IMR-90 (cell line): Measurements from ENCODE around the gene LIMCH1. TPM values are rescaled to one million over a fixed set of nuclear protein-coding genes. Genes with fewer than 3 reads are reported as not detected.
A peak's percentile ranks its signal among the peaks of the same experiment; 100 is the strongest.

Experiments used
- ATAC-seq: fragments of 200-7000 bp; cut with Tn5 transposase; 2 replicates; pipeline ENCODE4 v1.9.1; 2020; ENCODE audit warnings: low read depth, mild to moderate bottlenecking, moderate library complexity
- BruUV-seq: library from RNA; stranded (reverse); fragments of 400-500 nt; replicated peaks from 2 replicates; lab custom pipeline; 2021; lab: Mats Ljungman, UMichigan
- CTCF ChIA-PET: fragments of 300-600 bp; formaldehyde crosslinking; extraction: SDS; loops from one replicate; lab custom pipeline; 2021; ENCODE audit warnings: antibody characterized with exemption; lab: Yijun Ruan, JAX
- POLR2A ChIA-PET: fragments of 300-600 bp; sonication (Branson Sonifier 250); formaldehyde crosslinking; loops from one replicate; lab custom pipeline; 2022; ENCODE audit warnings: antibody characterized with exemption; ENCODE audit not compliant: unreplicated experiment; lab: Charles Lee
- DNase-seq: peaks from one replicate; pipeline ENCODE4 v3.0.0; 2013
- H2AFZ ChIP-seq: replicated peaks from 2 replicates; pipeline ENCODE3; 2013; ENCODE audit warnings: low read length, mild to moderate bottlenecking; ENCODE audit not compliant: poor library complexity
- H2AK5ac ChIP-seq: 2 replicates; pipeline ENCODE4 v1.6.1; 2013; ENCODE audit warnings: low read depth, low read length, inconsistent platforms
- H2AK9ac ChIP-seq: replicated peaks from 2 replicates; pipeline ENCODE3; 2013; ENCODE audit warnings: mild to moderate bottlenecking, low read depth, low read length, moderate library complexity; ENCODE audit not compliant: poor library complexity
- H2BK120ac ChIP-seq: 2 replicates; pipeline ENCODE4 v1.6.1; 2013; ENCODE audit warnings: low read depth, low read length, inconsistent platforms
- H2BK15ac ChIP-seq: 3 replicates; pipeline ENCODE4 v1.6.1; 2013; ENCODE audit warnings: low read depth, low read length, inconsistent platforms
- H2BK20ac ChIP-seq: 2 replicates; pipeline ENCODE4 v1.6.1; 2013; ENCODE audit warnings: low read depth, mild to moderate bottlenecking, inconsistent platforms, low read length, moderate library complexity
- H2BK5ac ChIP-seq: 2 replicates; pipeline ENCODE4 v1.6.1; 2013; ENCODE audit warnings: mild to moderate bottlenecking, low read depth, low read length, inconsistent platforms; ENCODE audit not compliant: poor library complexity, severe bottlenecking
- H3K14ac ChIP-seq: replicated peaks from 2 replicates; pipeline ENCODE4 v1.6.1; 2013; ENCODE audit warnings: low read depth, low read length, inconsistent platforms
- H3K18ac ChIP-seq: 2 replicates; pipeline ENCODE4 v1.6.1; 2013; ENCODE audit warnings: low read depth, low read length, control low read depth
- H3K23ac ChIP-seq: 2 replicates; pipeline ENCODE4 v1.6.1; 2013; ENCODE audit warnings: low read depth, low read length, inconsistent platforms
- H3K27ac ChIP-seq: 2 replicates; pipeline ENCODE4 v1.5.1; 2013; ENCODE audit warnings: mild to moderate bottlenecking, control low read depth, low read length; ENCODE audit not compliant: insufficient read depth
- H3K27me3 ChIP-seq: 2 replicates; pipeline ENCODE4 v1.6.1; 2013; ENCODE audit warnings: low read length; ENCODE audit not compliant: control insufficient read depth, insufficient read depth
- H3K36me3 ChIP-seq: 2 replicates; pipeline ENCODE4 v1.6.1; 2013; ENCODE audit warnings: low read length, mixed read lengths; ENCODE audit not compliant: control insufficient read depth, insufficient read depth
- H3K4ac ChIP-seq: 2 replicates; pipeline ENCODE4 v1.6.1; 2013; ENCODE audit warnings: low read depth, low read length, inconsistent platforms
- H3K4me1 ChIP-seq: 2 replicates; pipeline ENCODE4 v1.6.1; 2013; ENCODE audit warnings: low read length, mixed read lengths; ENCODE audit not compliant: control insufficient read depth, insufficient read depth
- H3K4me2 ChIP-seq: 2 replicates; pipeline ENCODE4 v1.6.1; 2013; ENCODE audit warnings: low read depth, mild to moderate bottlenecking, control low read depth, low read length, moderate library complexity
- H3K4me3 ChIP-seq: 2 replicates; pipeline ENCODE4 v1.5.1; 2013; ENCODE audit warnings: low read depth, mild to moderate bottlenecking, control low read depth, low read length, moderate library complexity; ENCODE audit not compliant: insufficient read depth
- H3K56ac ChIP-seq: 2 replicates; pipeline ENCODE4 v1.6.1; 2013; ENCODE audit warnings: low read length, inconsistent platforms; ENCODE audit not compliant: insufficient read depth; ENCODE audit errors: extremely low read depth
- H3K79me1 ChIP-seq, 2 experiments: 2 replicates each; pipeline ENCODE4 v1.6.1; 2013; ENCODE audit warnings: low read length in 2 of 2, inconsistent platforms in 1 of 2, low read depth in 1 of 2
- H3K9ac ChIP-seq: 2 replicates; pipeline ENCODE4 v1.6.1; 2013; ENCODE audit warnings: low read depth, low read length, control low read depth
- H3K9me1 ChIP-seq: 2 replicates; pipeline ENCODE4 v1.6.1; 2013; ENCODE audit warnings: low read length, inconsistent platforms; ENCODE audit not compliant: insufficient read depth
- H3K9me3 ChIP-seq: 2 replicates; pipeline ENCODE4 v1.6.1; 2013; ENCODE audit warnings: low read length; ENCODE audit not compliant: control insufficient read depth, insufficient read depth
- H4K20me1 ChIP-seq: 2 replicates; pipeline ENCODE4 v1.6.1; 2013; ENCODE audit warnings: low read length, inconsistent platforms; ENCODE audit not compliant: insufficient read depth
- H4K5ac ChIP-seq: 2 replicates; pipeline ENCODE4 v1.6.1; 2013; ENCODE audit warnings: mild to moderate bottlenecking, low read depth, low read length, control low read depth
- H4K8ac ChIP-seq, 2 experiments: 2 replicates each; pipeline ENCODE4 v1.6.1; 2013; ENCODE audit warnings: low read depth in 2 of 2, low read length in 2 of 2, control low read depth in 1 of 2, inconsistent platforms in 1 of 2
- H4K91ac ChIP-seq: 2 replicates; pipeline ENCODE4 v1.6.1; 2013; ENCODE audit warnings: low read depth, low read length, inconsistent platforms; ENCODE audit not compliant: insufficient read depth
- BHLHE40 ChIP-seq: fragments of 150-350 bp; IDR thresholded peaks from 2 replicates; pipeline ENCODE4 v1.6.1; 2016; ENCODE audit warnings: mild to moderate bottlenecking, low read depth, low read length
- WGBS, 2 experiments: methylation state at CpG; one replicate each; pipeline versions ENCODE4 v1.1.5 to v1.1.7; 2013; ENCODE audit warnings: missing lambda C conversion rate in 2 of 2; ENCODE audit not compliant: insufficient read length in 1 of 2; ENCODE audit errors: extremely low coverage in 2 of 2; 5-methylcytosine and 5-hydroxymethylcytosine counted together
- dilution Hi-C: fragments of 300-500 bp; cut with HindIII; formaldehyde crosslinking; loops from one replicate; pipeline ENCODE4 v1.14.3; 2018; ENCODE audit warnings: low sequenced_read_pairs; ENCODE audit not compliant: unreplicated experiment
- in situ Hi-C: fragments of 300-500 bp; cut with MboI; formaldehyde crosslinking; loops from 3 replicates; pipeline ENCODE4 v1.14.3; 2019; ENCODE audit warnings: low sequenced_read_pairs, inconsistent platforms, mixed read lengths
- intact Hi-C: fragments of 100-400 bp; cut with micrococcal nuclease; formaldehyde crosslinking; loops from 2 replicates; pipeline ENCODE4 v1.10.0; 2022
- polyA plus RNA-seq, 3 experiments: library from polyadenylated mRNA; depleted of rRNA; stranded (reverse); fragments of >200 nt; gene quantifications; 2 replicates each; pipeline ENCODE4 v1.2.3, GENCODE V29; 2012; ENCODE audit warnings: low replicate concordance in 1 of 3
- total RNA-seq: library from RNA; depleted of rRNA; stranded (reverse); fragments of >200 nt; gene quantifications from 2 replicates; pipeline ENCODE4 v1.2.3, GENCODE V29; 2012
- TF ChIP-seq, protein P1 (sequence below): conservative IDR thresholded peaks from 2 replicates; pipeline ENCODE4 v1.5.1; 2012; ENCODE audit warnings: mild to moderate bottlenecking, low read depth, low read length, improper control_type of control experiment

The LIMCH1 gene
- total and polyA plus RNA-seq, 2 of the 4 experiments (the other 2 are of a cell fraction): 0.89 to 2.9 TPM

DNA sequence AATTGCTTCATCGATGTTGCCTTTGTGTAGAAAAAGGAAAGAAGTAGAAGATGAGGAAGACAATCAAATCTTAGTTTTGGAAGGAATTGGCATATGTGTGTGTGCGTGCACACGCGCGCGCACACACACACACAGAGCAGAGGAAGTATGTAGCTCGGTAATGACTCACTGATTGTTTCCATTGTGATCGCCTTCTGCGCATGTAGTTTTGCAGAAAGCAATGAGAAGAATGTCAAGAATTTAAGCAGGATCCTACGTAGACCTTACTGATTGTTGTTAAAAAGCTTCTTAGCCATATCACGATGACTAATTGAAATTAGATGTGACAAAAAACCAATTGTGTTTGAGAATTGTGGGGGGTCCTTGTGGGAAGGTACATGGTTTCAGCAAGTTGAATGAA, 12.8 kb upstream of the LIMCH1 start:
- no peak overlapping the region for H3K4me3 ChIP-seq
- no TSS peak for BruUV-seq
- no peaks in the 10 kb centered on the region for H3K27me3 ChIP-seq
- H2BK20ac ChIP-seq: no peak overlapping the region
- H2BK5ac ChIP-seq: peak overlapping the region; percentile 58
- H3K36me3 ChIP-seq: no peaks in the 10 kb centered on the region
- no peak overlapping the region for H4K8ac ChIP-seq
- no peak overlapping the region for H4K5ac ChIP-seq
- H3K4me1 ChIP-seq: no peaks in the 10 kb centered on the region
- H3K14ac ChIP-seq: no peak overlapping the region
- 0 out of 2 replicates have a peak, but pooled peaks have one; percentile 13 for TF ChIP-seq BHLHE40
- TF ChIP-seq, protein P1, sequence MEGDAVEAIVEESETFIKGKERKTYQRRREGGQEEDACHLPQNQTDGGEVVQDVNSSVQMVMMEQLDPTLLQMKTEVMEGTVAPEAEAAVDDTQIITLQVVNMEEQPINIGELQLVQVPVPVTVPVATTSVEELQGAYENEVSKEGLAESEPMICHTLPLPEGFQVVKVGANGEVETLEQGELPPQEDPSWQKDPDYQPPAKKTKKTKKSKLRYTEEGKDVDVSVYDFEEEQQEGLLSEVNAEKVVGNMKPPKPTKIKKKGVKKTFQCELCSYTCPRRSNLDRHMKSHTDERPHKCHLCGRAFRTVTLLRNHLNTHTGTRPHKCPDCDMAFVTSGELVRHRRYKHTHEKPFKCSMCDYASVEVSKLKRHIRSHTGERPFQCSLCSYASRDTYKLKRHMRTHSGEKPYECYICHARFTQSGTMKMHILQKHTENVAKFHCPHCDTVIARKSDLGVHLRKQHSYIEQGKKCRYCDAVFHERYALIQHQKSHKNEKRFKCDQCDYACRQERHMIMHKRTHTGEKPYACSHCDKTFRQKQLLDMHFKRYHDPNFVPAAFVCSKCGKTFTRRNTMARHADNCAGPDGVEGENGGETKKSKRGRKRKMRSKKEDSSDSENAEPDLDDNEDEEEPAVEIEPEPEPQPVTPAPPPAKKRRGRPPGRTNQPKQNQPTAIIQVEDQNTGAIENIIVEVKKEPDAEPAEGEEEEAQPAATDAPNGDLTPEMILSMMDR: no peak
- CTCF ChIA-PET: no interaction called here
- dilution Hi-C loops (no loop called here), in situ Hi-C loops (no loop called here), intact Hi-C loops (no loop called here)
- H3K18ac ChIP-seq: no peak overlapping the region
- no peaks in the 10 kb centered on the region for H3K9me3 ChIP-seq
- DNase-seq: peak; percentile 69
- H3K27ac ChIP-seq: no peak overlapping the region
- H3K4ac ChIP-seq: no peak overlapping the region
- no peak overlapping the region for H3K23ac ChIP-seq
- no peak overlapping the region for H2BK15ac ChIP-seq
- H3K4me2 ChIP-seq: no peak overlapping the region
- H3K9me1 ChIP-seq: no peaks in the 10 kb centered on the region
- H2AFZ ChIP-seq: no peak overlapping the region
- H2AK9ac ChIP-seq: no peak overlapping the region
- H3K9ac ChIP-seq: no peak overlapping the region
- no peaks in the 10 kb centered on the region for H3K79me1 ChIP-seq
- POLR2A ChIA-PET: no interaction called here
- H4K91ac ChIP-seq: no peak overlapping the region
- H2AK5ac ChIP-seq: no peak overlapping the region
- H3K56ac ChIP-seq: no peak overlapping the region
- WGBS, 2 experiments: no CpG with 5 or more reads among the region's 11 CpGs
- H4K20me1 ChIP-seq: no peaks in the 10 kb centered on the region
- H2BK120ac ChIP-seq: no peak overlapping the region
- peak; percentile 40 for ATAC-seq
